ENCODE results near the gene OR5AU1.

OR5AU1 gene

GRCh38 chr14:21106498-21107282 is 49.2 kb downstream of the OR5AU1 start:
- peak; percentile 74 for DNase-seq (ENCODE audit: low read depth)

GRCh38 chr14:21106176-21106497 is 49.7 kb downstream of the OR5AU1 start:
- DNase-seq (ENCODE audit: low read depth) = peak; percentile 43

GRCh38 chr14:21105095-21105494 is 50.8 kb downstream of the OR5AU1 start:
- DNase-seq (ENCODE audit: low read depth) = no peak

Measured in ELR (cell line).